ENCODE results near the gene CCL5.

DNA sequence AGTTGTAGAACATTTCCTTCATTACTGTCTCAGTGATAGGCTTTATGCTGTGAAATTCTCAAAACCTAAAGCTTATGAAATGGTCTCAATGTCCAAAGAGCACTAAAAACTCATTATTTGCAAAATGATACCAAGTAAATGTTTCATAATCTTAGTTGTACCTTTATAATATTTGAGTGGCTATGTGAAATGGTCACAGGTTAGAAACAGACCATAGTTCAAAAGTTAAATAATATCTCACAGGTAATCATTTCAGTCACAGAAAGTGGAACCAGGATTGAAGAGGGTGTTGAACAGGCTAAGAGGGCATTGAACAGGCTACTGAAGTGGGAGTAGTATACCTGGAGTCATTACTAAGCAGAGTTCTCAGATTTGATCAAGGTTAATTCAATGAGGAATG lies 47.6 kb upstream of the CCL5 start:
- TF ChIP-seq EZH2phosphoT487 (IDR thresholded peaks at IDR 0.05; ENCODE audit: insufficient read depth, low read depth) (no peak), EZH2 (IDR thresholded peaks at IDR 0.05; ENCODE audit: insufficient read depth, poor library complexity, severe bottlenecking) (no peak)

Data from GM23248 (cell line).